GM23248 (cell line): ENCODE results near the gene USP12.

Experiments used
- EZH2 ChIP-seq: fragments of 200-600 bp; sonication (generic); IDR thresholded peaks from 2 replicates; pipeline ENCODE4 v1.6.1; 2018; ENCODE audit warnings: antibody characterized with exemption, mild to moderate bottlenecking; ENCODE audit not compliant: insufficient read depth, poor library complexity, severe bottlenecking
- EZH2phosphoT487 ChIP-seq: fragments of 200-600 bp; sonication (generic); IDR thresholded peaks from 2 replicates; pipeline ENCODE4 v1.6.1; 2018; ENCODE audit warnings: antibody characterized with exemption, moderate library complexity, mild to moderate bottlenecking, low read depth; ENCODE audit not compliant: insufficient read depth

DNA sequence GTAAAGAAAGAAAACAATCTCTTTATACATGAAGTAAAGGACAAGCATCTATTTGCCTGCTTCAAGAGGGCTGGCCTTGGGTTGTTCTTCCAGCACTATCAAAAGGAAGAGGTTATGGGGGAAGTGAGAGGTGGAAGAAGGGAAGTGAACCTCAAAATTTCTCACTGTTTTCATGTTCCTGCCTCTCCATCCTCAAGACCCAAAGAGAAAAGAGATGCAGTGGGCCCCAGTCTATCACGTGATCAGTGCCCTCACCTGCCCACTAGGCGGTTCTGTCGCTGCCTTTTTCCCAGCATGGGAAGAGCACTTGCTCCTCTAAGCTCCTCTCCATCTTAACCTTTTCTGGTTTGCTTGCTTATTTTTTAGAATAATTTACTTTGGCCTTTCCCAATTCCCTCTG lies 6.2 kb upstream of the USP12 start:
- TF ChIP-seq EZH2 (no peak), EZH2phosphoT487 (no peak)
